AG09319 (cell line): ENCODE data around the gene OGFRL1.

Source experiments
- DNase-seq: peaks from one replicate; pipeline ENCODE4 v3.0.0-alpha.2; 2010; ENCODE audit warnings: low read depth; ENCODE audit errors: extremely low read depth
- TF ChIP-seq, protein P1 (sequence below): IDR thresholded peaks from 2 replicates; pipeline ENCODE4 v1.5.1; 2011; ENCODE audit warnings: low read depth, mild to moderate bottlenecking, inconsistent platforms, low read length, moderate library complexity

The OGFRL1 gene

DNA sequence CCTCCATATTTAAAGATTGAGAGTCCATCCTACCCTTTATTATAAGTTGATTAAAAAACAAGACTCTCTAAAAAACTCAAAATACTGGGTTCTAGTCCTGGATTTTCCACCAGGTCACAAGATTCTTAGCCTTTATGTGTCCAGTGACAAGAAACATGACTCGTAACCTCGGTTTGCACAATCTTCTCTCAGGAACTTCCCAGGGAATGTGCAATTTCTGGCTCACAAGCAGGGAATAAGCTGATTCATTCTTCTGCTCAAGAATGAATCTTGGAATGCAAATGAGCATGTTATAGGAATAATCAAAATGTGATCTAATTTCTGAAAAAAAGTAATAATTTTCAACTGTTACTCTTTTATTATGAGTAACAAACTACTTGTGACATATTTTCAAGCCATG lies 45.1 kb downstream of the OGFRL1 start:
- TF ChIP-seq, protein P1, sequence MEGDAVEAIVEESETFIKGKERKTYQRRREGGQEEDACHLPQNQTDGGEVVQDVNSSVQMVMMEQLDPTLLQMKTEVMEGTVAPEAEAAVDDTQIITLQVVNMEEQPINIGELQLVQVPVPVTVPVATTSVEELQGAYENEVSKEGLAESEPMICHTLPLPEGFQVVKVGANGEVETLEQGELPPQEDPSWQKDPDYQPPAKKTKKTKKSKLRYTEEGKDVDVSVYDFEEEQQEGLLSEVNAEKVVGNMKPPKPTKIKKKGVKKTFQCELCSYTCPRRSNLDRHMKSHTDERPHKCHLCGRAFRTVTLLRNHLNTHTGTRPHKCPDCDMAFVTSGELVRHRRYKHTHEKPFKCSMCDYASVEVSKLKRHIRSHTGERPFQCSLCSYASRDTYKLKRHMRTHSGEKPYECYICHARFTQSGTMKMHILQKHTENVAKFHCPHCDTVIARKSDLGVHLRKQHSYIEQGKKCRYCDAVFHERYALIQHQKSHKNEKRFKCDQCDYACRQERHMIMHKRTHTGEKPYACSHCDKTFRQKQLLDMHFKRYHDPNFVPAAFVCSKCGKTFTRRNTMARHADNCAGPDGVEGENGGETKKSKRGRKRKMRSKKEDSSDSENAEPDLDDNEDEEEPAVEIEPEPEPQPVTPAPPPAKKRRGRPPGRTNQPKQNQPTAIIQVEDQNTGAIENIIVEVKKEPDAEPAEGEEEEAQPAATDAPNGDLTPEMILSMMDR: no peak
- DNase-seq: peak; percentile 54

DNA sequence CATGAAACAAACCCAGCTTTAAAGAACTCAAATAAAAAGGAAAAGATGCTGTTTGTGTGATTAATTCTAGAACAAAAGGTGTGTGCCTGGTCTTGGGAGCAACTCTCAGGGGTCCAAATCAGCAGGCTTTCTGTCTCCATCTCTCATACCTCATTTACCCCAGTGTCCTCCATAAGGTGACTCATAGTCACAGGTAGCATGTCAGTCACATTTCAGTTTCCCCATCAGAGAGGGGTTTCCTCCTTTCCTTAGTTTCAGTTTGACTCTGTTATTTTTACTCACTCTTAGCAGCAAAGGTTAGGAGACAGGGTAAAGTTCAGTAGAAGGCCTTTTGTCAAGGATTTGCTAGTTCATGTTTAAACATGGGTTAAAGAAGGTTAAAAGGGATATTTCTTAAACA lies 46.2 kb downstream of the OGFRL1 start:
- TF ChIP-seq, protein P1: no peak
- no peak for DNase-seq

DNA sequence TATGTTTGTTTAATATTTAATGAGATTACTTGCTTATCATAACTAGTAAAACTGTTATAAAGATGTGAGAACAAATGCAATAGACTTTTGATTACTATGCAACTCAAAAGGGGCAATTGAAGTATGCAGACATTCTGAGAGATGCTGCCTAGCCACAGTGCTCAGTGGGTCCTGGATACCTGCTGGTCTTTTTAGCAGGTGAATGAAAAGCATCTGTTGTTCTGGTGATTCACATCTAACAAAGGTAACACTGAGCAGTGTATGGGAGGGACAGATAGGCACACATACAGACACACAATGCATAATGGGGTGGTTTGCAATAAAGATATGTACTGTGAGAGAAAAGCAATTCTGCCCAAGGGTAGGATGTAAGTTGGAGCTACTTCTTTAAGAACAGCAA lies 46.9 kb downstream of the OGFRL1 start:
- DNase-seq: no peak
- TF ChIP-seq, protein P1: no peak

DNA sequence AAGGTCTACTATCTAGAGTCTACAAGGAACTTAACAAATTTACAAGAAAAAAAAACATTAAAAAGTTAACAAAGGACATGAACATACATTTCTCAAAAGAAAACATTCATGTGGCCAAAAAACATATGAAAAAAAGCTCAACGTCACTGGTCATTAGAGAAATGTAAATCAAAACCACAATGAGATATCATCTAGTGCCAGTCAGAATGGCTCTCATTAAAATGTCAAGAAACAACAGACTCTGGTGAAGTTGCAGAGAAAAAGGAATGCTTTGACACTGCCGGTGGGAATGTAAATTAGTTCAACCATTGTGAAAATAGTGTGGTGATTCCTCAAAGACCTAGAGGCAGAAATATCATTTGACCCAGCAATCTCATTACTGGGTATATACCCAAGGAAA lies 48.3 kb downstream of the OGFRL1 start:
- TF ChIP-seq, protein P1: no peak
- DNase-seq: no peak

DNA sequence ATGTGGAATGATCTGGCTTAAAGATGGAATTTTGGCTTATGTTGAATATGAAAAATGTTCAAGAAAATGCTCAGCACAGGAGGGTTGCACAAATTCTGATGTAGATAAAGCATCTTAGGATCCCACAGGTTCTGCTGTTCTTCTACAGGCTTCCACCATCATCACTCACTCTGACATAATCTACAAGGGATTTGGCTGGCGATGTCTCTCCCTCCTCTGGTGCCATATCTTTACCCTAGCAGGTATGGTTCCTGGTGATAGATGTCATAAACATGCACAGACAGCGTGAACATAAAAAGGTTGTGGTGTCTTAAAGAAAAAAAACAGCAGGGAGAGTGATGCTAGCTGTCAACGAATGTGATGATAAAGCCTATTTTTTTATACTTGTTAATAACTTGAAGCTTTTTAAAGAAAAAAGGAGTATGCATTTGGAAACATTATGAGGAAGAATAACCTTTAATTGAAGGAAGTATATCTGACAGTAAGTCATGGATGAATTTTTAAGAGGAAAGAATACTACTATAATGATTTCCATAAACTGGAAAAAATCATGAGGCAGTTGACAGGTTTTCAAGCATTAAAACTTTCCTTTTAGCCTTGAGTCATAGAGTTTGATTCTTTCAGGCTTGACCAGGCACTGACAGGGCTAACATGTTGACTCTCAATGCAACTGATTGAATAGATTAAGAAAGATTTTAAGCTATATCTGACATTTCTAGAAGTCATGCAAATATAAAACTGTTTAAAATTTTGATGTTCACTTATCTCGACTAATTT lies 50.1 kb downstream of the OGFRL1 start:
- TF ChIP-seq, protein P1: no peak
- DNase-seq: no peak

DNA sequence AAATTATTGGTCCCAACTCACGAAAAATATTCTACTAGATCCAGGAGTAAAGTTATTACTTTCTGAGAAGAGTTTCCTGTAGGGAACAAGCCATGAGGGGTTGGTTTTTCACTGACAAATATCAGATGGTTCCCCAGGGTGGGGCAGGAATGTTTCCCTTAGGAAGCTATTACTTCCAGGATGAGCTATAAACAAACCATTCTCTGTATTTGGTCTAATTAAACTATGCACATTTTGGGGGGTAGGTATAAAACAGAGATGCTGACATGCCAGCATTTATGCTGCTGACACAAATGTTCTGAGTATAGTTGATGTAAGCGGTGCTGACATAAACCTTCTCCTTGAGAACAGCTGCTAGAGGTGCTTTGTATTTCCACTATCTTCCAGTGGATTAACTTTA lies 54.2 kb downstream of the OGFRL1 start:
- no peak for DNase-seq
- TF ChIP-seq, protein P1: no peak

DNA sequence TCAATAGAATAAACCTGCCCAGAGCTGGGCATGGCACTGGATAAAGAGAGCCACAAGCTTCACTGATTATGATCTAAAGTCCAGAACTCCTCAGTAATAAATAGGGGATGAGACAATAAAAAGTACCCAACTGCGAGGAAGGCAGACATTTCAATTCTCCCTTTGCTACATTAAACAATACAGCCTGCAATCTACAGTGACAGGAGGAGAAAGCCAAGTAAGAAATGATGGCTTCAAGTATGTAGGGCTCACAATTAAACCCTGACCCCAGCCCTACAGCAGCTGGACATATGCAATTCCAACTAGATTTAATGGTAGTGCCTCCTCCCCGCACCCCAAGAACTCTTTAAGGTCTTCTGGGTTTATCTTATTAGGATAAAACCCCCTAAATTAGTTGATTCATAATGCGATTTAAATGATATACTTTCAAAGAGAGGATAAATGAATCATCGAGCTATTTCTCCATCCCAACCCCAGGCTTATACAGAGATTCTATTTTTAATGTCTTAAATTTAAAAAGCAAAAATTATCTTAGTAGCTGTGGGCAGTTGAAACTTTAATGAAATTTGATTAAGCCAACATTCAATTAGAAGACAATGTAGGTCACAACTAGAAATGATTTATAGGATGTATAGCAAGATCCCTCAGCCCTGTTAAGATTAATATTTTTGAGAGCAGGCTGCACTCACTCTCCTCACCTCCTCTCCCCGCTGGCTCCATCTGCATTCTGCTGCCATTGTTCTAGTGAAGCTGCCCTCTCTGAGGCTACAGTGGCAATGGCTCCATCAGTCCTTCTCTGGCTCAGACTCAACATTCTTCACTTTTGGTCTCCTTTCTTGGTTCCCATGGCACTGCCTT lies 57.1 kb downstream of the OGFRL1 start:
- TF ChIP-seq, protein P1: no peak
- DNase-seq: no peak
